HG03066 (cell line): ENCODE results near the gene MAST3.

Source experiments
- ATAC-seq: cut with Tn5 transposase; IDR thresholded peaks from one replicate; pipeline ENCODE4 v1.9.1; 2021; ENCODE audit warnings: low read depth; ENCODE audit not compliant: unreplicated experiment

The MAST3 gene

GRCh38 chr19:18131841-18132596, 34.4 kb downstream of the MAST3 start:
- ATAC-seq: no peak

DNA sequence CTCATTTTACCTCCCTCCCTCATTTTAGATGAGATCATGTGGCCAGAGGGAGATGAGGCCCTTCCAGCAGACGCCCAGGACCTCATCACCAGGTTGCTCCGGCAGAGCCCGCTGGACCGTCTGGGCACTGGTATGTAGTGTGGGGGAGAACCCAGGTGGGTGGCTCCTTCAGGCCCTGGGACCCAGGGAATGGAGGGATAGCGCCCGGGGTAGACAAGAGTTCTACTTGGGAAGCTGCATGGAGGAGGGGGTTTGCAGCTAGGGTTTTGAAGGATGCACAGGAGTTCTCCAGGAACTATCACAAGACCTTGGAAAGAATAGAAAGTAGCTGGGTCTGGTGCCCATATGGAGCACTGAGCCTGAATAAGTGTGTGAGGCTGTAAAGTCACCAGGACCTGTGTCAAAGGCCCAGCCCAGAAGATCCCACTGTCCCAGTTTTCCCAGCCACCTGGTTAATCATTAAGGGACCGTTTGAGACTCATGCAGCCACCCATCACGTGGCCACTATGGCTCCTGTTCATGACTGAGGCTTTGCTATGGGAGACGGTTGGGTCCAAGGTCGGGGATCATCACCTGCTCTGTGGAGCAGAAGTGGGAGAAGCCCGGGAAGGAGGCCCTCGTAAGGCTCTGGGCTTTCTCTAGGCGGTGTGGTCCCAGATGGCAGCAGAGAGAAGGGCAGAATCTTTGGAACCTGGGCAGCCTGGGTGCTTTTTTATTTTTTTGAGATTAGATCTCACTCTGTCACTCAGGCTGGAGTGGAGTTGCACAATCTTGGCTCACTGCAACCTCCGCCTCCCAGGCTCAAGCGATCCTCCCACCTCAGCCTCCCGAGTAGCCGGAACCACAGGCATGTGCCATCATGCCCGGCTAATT, 38.4 kb downstream of the MAST3 start:
- no peak for ATAC-seq

GRCh38 chr19:18137242-18137641, 39.7 kb downstream of the MAST3 start:
- ATAC-seq: no peak

DNA sequence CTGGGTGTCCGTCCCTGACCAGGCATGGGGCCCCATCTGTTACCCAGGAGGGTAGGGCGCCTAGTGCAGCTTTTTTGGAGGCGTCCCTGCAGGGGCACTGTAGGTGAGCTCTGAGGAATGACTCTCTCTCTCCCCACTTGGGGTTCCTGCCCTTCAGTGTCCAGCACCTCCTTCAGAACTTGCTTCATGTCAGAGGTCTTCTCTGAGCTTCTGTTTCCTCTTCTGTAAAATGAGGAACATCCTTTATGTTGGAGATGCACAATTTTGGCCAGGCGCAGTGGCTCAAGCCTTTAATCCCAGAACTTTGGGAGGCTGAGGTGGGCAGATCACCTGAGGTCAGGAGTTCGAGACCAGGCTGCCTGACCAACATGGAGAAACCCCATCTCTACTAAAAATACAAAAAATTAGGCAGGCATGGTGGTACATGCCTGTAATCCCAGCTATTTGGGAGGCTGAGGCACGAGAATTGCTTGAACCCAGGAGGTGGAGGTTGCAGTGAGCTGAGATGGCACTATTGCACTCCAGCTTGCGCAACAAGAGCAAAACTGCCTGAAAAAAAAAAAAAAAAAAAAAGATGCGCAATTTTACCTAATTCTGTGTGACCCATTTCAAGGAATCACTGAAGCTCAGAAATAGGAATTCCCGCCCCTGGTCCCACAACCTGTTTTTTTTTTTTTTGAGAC, 40.2 kb downstream of the MAST3 start:
- no peak for ATAC-seq

DNA sequence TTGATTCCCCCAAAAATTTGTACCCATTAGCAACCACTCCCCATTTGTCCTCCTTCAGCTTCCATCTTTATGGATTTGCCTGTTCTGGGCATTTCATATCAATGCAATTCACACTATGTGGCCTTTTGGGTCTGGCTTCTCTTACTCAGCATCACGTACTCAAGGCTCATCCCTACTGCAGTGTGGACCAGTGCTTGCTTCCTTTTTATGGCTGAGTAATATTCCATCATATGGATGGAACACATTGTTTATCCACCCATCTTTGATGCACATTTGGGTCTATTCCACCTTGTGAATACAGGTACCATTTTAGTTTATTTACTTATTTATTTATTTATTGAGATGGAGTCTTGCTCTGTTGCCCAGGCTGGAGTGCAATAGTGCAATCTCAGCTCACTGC, 42.9 kb downstream of the MAST3 start:
- no peak for ATAC-seq

GRCh38 chr19:18141031-18141430, 43.5 kb downstream of the MAST3 start:
- ATAC-seq: no peak

DNA sequence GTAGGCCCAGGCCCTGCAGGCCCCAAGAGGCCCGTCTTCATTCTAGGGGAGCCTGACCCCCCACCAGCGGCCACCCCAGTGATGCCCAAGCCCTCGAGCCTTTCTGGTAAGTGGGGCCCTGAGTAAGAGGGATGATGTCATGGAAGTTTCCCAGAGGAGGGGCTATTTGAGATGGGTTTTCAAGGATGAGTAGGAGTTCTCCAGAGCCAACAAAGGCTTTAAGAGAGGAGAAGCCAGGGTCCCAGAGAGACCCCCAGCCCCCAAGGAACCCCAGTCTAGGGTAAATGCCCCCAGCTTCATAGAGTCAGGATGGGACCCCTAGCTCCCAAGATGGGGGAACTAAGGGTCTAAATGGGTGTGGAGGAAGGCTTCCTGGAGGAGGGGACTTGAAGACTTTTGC, 46.3 kb downstream of the MAST3 start:
- ATAC-seq: no peak

- ATAC-seq: no peak
Observed at GRCh38 chr19:18144361-18144760, 46.8 kb downstream of the MAST3 start.

GRCh38 chr19:18144906-18145305, 47.3 kb downstream of the MAST3 start:
- ATAC-seq: no peak

GRCh38 chr19:18145391-18145999, 47.9 kb downstream of the MAST3 start:
- ATAC-seq: no peak

DNA sequence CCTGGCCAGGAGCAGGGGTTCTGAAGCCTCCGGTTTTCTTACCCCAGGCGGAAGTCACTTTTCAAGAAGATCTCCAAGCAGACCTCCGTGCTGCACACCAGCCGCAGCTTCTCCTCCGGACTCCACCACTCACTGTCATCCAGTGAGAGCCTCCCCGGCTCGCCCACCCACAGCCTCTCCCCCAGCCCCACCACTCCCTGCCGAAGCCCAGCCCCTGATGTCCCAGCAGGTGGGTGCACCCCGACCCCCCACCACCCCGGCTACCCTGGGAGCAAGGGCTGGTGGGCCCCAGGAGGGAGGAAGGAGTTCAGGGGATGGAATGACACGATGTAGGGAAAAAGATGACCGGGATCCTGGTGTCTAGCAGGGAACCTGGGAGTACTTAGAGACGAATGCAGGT, 49.8 kb downstream of the MAST3 start:
- ATAC-seq: no peak

GRCh38 chr19:18149596-18149975, 52.0 kb downstream of the MAST3 start:
- ATAC-seq: no peak

DNA sequence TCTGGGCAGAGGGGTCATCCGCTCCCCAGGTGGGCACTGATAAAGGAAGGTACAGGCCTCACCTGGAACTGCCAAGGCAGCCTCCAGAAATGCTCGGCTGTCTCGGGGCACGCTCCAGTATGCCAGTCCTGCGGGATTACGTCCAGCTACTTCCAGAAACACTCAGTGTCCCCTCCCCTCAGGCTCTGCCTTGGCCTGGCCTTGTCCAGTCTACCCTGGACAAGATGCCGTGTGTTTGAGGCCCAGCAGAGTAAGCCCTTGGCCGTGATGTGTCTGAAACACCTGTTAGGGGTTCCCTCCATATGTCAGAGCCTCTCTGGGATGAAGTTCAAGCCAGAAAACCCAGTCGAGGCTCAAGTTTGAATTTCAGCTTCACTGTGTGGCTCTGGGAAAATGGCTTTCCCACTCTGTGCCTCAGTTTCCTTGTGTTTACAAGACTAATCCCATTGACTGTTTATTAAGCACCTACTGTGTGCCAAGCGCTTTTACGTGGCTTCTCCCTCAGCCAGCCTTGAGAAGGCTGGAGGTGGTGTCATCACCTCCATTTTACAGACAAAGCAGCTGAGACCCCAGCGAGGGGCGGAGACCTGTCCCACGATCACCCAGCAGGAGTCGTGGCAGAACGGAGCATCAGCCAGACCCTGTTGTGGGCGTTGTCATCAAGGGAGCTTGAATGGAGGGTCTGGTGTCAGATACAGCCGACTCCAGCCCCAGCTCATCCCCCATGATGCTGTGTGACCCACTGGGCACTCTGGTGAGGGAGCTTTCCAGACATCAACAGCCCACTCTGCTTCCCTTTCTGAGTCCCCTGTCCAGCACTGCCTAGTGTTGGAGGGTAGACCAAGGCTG, 53.4 kb downstream of the MAST3 start:
- no peak for ATAC-seq

- ATAC-seq: peak; percentile 76
Observed at GRCh38 chr19:18152442-18152816, 54.9 kb downstream of the MAST3 start.

DNA sequence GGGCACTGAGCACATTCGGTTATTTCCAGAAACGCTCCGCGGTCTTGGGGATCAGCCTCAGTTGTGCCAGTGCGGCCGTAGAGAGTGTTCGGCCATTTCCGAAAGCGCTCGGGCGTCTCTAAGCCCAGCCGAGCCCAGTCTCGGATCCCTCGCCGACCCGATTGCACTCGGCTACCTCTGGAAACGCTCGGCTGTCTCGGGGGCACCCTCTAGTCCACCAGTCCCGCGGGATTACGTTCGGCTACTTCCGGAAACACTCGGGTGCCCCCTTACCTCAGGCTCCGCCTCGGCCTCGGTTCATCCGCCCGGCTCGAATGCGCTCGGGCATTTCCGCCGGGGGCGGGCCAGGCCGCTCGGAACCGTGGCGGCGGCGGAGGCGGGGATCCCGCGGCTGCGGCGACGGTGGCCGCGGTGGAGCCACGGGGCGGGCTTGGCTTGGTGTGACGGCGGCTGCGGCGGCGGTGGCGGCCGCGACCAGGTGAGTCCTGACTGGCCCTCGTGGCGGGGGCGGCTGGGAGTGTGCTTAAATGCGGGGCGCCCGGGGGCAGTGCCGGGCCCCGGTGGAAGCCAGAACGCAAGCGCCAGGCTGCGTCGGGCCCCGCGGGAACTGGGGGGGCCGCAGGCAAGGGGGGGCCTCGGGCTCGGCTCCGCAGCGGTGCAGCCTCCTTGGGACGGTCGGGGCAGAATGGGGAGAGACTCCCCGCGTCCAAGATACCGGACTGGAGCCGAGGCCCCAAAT, 55.4 kb downstream of the MAST3 start, which contains the start of gene PIK3R2:
Gene PIK3R2 (plus strand): TSS at position 347 of the 739 bp plus-strand sequence. CDS start 2,717 bp downstream, outside the sequence.
- ATAC-seq: peak; percentile 65

- ATAC-seq: no peak
Observed at GRCh38 chr19:18153556-18154134, 56.1 kb downstream of the MAST3 start.

- no peak for ATAC-seq
Observed at GRCh38 chr19:18155095-18156087, 57.8 kb downstream of the MAST3 start.

DNA sequence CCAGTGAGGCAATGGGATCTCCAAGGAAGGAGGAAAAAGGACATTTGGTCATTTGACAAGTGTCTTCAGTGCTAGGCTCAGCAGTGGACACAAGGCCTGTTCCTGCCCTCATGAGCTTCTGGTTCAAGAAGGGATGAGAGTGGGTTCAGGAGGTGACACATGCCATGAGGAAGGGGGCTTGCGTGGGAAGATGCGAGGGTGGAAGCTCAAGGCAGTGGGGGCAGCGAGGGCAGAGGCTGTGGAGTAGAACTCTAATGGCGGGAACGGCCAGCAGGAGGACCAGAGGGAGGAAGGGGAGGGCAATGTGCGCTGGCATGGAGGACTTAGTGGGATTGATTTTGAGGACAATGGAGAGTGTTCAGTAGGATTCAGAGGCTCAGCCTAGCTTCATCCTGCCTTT, 58.7 kb downstream of the MAST3 start:
- no peak for ATAC-seq
